Body of pancreas (tissue), 4 donors: ENCODE results near the gene ARF4. TPM values are rescaled to one million over a fixed set of nuclear protein-coding genes. Genes with fewer than 3 reads are reported as not detected.

Experiments
- ATAC-seq: fragments of 150-250 bp; one replicate; pipeline ENCODE4 v1.9.1; 2016
- DNase-seq, 4 donors: peaks; one replicate each; pipeline ENCODE4 v3.0.0-alpha.2; 2019
- H3K27ac ChIP-seq, 4 donors: fragments of 200-600 bp; sonication (generic); 1 replicate in 3 of 4; 2 replicates in 1 of 4; pipeline versions ENCODE4 v1.5.1 to v1.6.1; 2016 to 2019; ENCODE audit warnings: mild to moderate bottlenecking in 1 of 4, mixed read lengths in 1 of 4, moderate library complexity in 1 of 4
- H3K27me3 ChIP-seq, 2 donors: fragments of 200-600 bp; sonication (generic); one replicate each; pipeline ENCODE4 v1.6.0; 2016; ENCODE audit warnings: mild to moderate bottlenecking in 1 of 2
- H3K36me3 ChIP-seq, 2 donors: fragments of 200-600 bp; sonication (generic); replicated peaks in 1 of 2; 2 replicates each; pipeline ENCODE4 v1.5.1; 2016; ENCODE audit warnings: low read depth in 2 of 2; ENCODE audit not compliant: insufficient read depth in 1 of 2
- H3K4me1 ChIP-seq: fragments of 200-600 bp; sonication (generic); one replicate; pipeline ENCODE4 v1.6.0; 2016
- H3K4me3 ChIP-seq, 2 donors: fragments of 200-600 bp; sonication (generic); 1 replicate in 1 of 2; 2 replicates in 1 of 2; pipeline ENCODE4 v1.5.1; 2016 to 2019
- H3K9me3 ChIP-seq, 3 donors: fragments of 200-600 bp; sonication (generic); 1 replicate in 2 of 3; 2 replicates in 1 of 3; pipeline ENCODE4 v1.5.1; 2016
- CTCF ChIP-seq, 7 experiments: fragments of 450-650 bp in 4 of 7; fragments of 200-600 bp in 3 of 7; sonication (generic) in 3 of 7; IDR thresholded peaks; one replicate each; pipeline ENCODE4 v1.5.1; 2016 to 2019; ENCODE audit warnings: antibody characterized with exemption in 7 of 7
- POLR2A ChIP-seq, 3 donors: fragments of 450-650 bp; IDR thresholded peaks; one replicate each; pipeline ENCODE4 v1.6.1; 2016; ENCODE audit warnings: antibody characterized with exemption in 3 of 3, mild to moderate bottlenecking in 2 of 3
- WGBS, 2 donors: methylation state at CpG; one replicate each; pipeline ENCODE4 v1.1.5; 2017; 5-methylcytosine and 5-hydroxymethylcytosine counted together
- intact Hi-C: fragments of 100-400 bp; cut with DNase I; formaldehyde crosslinking; loops from one replicate; pipeline ENCODE4 v1.15.1; 2023
- total RNA-seq, 2 donors: library from RNA; depleted of rRNA; stranded (reverse); fragments of >200 nt; gene quantifications; one replicate each; pipeline ENCODE4 v1.1.0, GENCODE V29; 2016

Gene ARF4
- total RNA-seq, 2 donors from 2014 or later = 62.0 to 90.3 TPM

DNA sequence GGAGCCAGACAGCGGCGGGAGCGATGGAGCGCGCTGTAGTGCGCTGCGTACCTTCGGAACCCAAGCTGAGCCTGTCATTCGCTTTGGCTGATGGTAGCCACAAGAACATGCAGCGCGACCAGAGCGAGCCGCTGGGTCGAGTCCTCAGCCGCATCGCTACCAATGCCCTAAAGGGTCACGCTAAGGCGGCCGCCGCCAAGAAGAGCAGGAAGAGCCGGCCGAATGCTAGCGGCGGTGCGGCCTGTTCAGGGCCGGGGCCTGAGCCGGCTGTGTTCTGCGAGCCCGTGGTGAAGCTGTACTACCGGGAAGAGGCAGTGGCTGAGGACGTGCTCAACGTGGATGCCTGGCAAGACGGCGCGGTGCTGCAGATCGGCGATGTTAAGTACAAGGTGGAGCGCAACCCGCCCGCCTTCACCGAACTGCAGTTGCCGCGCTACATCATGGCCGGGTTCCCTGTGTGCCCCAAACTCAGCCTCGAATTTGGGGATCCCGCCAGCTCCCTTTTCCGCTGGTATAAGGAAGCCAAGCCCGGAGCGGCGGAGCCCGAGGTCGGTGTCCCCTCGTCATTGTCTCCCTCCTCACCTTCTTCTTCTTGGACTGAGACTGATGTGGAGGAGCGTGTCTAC, 40.6 kb downstream of the ARF4 start:
- Histone ChIP-seq H3K4me1 (peaks cover 26% of the 10 kb centered on the region), H3K36me3 (peaks cover 0 to 4% of the 10 kb centered on the region in 2 donors), H3K27ac (peak overlapping the region; percentile 88 to 95 (median 92)), H3K4me3 (peak overlapping the region; percentile 62 to 90), H3K9me3 (no peaks in the 10 kb centered on the region), H3K27me3 (no peaks in the 10 kb centered on the region)
- intact Hi-C loops = no loop called here
- TF ChIP-seq CTCF (IDR thresholded peaks at IDR 0.05) = no peak
- TF ChIP-seq POLR2A (IDR thresholded peaks at IDR 0.05) = no peak
- 0% methylated on average over 21 to 47 of the region's 54 CpGs for WGBS, 2 donors
- ATAC-seq = peak; percentile 37
- peak; percentile 28 to 42 (median 36) for DNase-seq

- intact Hi-C loops = no loop called here
- peaks cover 0 to 2% of the 10 kb centered on the region in 2 donors for H3K36me3 ChIP-seq
- WGBS, 2 donors = 1% methylated on average over 30 to 54 of the region's 54 CpGs
Observed at GRCh38 chr3:57555738-57556458, 41.2 kb downstream of the ARF4 start, which contains the start of gene PDE12. Gene PDE12 (plus strand): TSS chr3:57556274. CDS start chr3:57556380, 106 bp downstream.

DNA sequence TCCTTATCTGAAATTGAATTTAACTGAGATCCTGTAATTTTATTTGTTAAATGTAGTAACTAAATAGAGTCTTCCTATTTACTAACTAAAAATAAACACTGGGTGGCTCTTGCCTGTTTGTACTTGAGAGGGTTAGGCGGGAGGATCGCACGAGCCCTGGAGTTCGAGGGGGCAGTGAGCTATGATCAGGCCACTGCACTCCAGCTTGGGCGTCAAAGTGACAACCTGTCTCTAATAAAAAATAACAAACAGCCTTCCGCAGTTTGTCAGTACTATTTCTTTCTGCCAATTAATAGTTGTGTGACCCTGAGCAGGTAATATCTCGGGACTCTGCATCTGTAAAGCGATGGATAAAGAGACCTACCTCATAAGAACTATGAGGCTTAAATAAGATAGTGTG, 41.8 kb downstream of the ARF4 start:
- Histone ChIP-seq H3K4me1 (peaks cover 26% of the 10 kb centered on the region), H3K36me3 (peaks cover 0 to 2% of the 10 kb centered on the region in 2 donors), H3K4me3 (peak overlapping the region; percentile 45 to 62), H3K27ac (peak overlapping the region; percentile 88 to 95 (median 92)), H3K27me3 (no peaks in the 10 kb centered on the region), H3K9me3 (no peaks in the 10 kb centered on the region)
- intact Hi-C loops = no loop called here
- no peak for TF ChIP-seq CTCF (IDR thresholded peaks at IDR 0.05)
- no peak for TF ChIP-seq POLR2A (IDR thresholded peaks at IDR 0.05)
- WGBS, 2 donors = 8 to 14% methylated on average over 8 of the region's 8 CpGs
- DNase-seq (peak in 1 of 4 donors; percentile 15), ATAC-seq (no peak)

More at GRCh38 chr3:57555738-57556458, 41.2 kb downstream of the ARF4 start, which contains the start of gene PDE12:
- peaks cover 26% of the 10 kb centered on the region for H3K4me1 ChIP-seq
- ATAC-seq (peak; percentile 94), DNase-seq (peak; percentile 87 to 91 (median 89))
- TF ChIP-seq CTCF (IDR thresholded peaks at IDR 0.05) (peak in 1 of 7 experiments; percentile 7), POLR2A (IDR thresholded peaks at IDR 0.05) (peak; percentile 79 to 97 (median 94))
- no peaks in the 10 kb centered on the region for H3K27me3 ChIP-seq
- no peaks in the 10 kb centered on the region for H3K9me3 ChIP-seq
- peak within 1 kb of the TSS; percentile 88 to 95 (median 92) for H3K27ac ChIP-seq
- H3K4me3 ChIP-seq = peak within 1 kb of the TSS; percentile 62 to 90

GRCh38 chr3:57546616-57547015, 50.5 kb downstream of the ARF4 start:
- 92 to 95% methylated on average over 1 of the region's 1 CpG for WGBS, 2 donors

More at GRCh38 chr3:57546616-57547015, 50.5 kb downstream of the ARF4 start:
- Histone ChIP-seq H3K4me1 (peaks cover 23% of the 10 kb centered on the region), H3K9me3 (no peaks in the 10 kb centered on the region), H3K36me3 (no peaks in the 10 kb centered on the region), H3K27ac (peak overlapping the region in 1 of 4 donors; percentile 81), H3K4me3 (no peak overlapping the region), H3K27me3 (no peaks in the 10 kb centered on the region)
- no peak for TF ChIP-seq POLR2A (IDR thresholded peaks at IDR 0.05)
- TF ChIP-seq CTCF (IDR thresholded peaks at IDR 0.05) = no peak
- no peak for DNase-seq
- intact Hi-C loops = no loop called here
- no peak for ATAC-seq
